Measurements from ENCODE around the gene PSG2.
"Not testable (repeated sequence)": the region's sequence is repeated elsewhere in the genome, so short reads cannot be mapped to it uniquely, and the experiment has no call there.

The PSG2 gene

DNA sequence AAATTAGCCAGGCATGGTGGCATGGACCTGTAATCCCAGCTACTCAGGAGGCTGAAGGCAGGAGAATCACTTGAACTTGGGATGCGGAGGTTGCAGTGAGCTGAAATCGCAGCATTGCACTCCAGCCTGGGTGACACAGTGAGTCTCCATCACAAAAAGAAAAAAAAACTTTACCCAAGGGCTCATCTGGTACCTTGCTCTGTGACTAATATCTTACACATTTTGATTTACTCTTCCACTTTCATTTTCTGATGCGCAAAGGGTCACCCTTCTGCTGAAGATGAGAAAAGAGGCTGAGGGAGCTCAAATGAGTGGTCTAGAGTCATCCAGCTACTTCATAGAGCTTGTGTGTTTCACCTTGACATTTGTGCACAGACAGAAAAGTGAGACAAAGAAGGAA, 34.5 kb downstream of the PSG2 start:
- WGBS, 2 donors (ENCODE audit: extremely low coverage in 2 of 2, insufficient read length in 2 of 2, insufficient replicate concordance in 1 of 2): no CpG with 5 or more reads among the region's 3 CpGs
- H2BK12ac ChIP-seq (ENCODE audit: low read length); H4K91ac ChIP-seq (ENCODE audit: low read depth, low read length, poor library complexity); H3K9me3 ChIP-seq (replicated peaks in 1 of 2; ENCODE audit: control insufficient read depth in 2 of 2, insufficient read depth in 1 of 2, low read depth in 1 of 2, low read length in 2 of 2); H2BK5ac ChIP-seq (ENCODE audit: low read length); H3K36me3 ChIP-seq (replicated peaks in 1 of 2; ENCODE audit: control insufficient read depth in 2 of 2, insufficient read depth in 2 of 2, low read length in 2 of 2); H3K27ac ChIP-seq (replicated peaks; ENCODE audit: low read length); H3K79me1 ChIP-seq (ENCODE audit: low read depth, low read length); H2AFZ ChIP-seq (ENCODE audit: low read length); H3K27me3 ChIP-seq (ENCODE audit: control insufficient read depth in 3 of 3, insufficient read depth in 3 of 3, low read depth in 1 of 3, low read length in 3 of 3); H3K23ac ChIP-seq (ENCODE audit: low read depth, low read length, poor library complexity); H3K4me3 ChIP-seq (ENCODE audit: low read length in 2 of 2); H3K9ac ChIP-seq (ENCODE audit: low read depth, low read length, poor library complexity); H2AK5ac ChIP-seq (ENCODE audit: low read depth, low read length); DNase-seq (ENCODE audit: low spot score); H3K4me2 ChIP-seq (ENCODE audit: insufficient read depth, low read length, poor library complexity, severe bottlenecking); H2BK15ac ChIP-seq (ENCODE audit: low read length); H4K8ac ChIP-seq (ENCODE audit: low read depth, low read length); H3K14ac ChIP-seq (ENCODE audit: low read length); H3K4me1 ChIP-seq (ENCODE audit: control insufficient read depth in 2 of 2, insufficient read depth in 1 of 2, low read depth in 1 of 2, low read length in 2 of 2); H3K18ac ChIP-seq (ENCODE audit: low read length); H3K4ac ChIP-seq (ENCODE audit: low read length); H2BK120ac ChIP-seq (ENCODE audit: low read depth, low read length): not testable (repeated sequence)

DNA sequence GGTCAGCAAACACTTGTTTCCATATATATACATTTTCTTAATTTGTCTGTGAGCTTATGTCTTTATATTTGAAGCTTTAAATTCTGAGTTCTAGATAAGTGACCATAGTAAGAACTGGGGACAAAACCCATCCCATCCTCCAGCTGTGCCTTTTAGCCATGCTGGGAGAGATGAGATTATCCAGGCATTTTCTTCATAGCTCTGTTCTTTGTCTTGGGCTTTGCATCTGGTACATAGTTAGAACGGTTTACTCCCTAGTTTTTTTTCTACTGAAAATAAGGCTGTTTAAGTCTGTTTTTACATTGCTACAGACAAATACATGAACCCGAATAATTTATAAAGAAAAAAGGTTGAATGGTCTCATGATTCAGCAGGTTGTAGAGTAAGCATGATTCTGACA, 35.9 kb downstream of the PSG2 start:
- H2AFZ ChIP-seq (ENCODE audit: low read length); H3K4me2 ChIP-seq (ENCODE audit: insufficient read depth, low read length, poor library complexity, severe bottlenecking); H3K27ac ChIP-seq (replicated peaks; ENCODE audit: low read length); H2BK15ac ChIP-seq (ENCODE audit: low read length); H3K23ac ChIP-seq (ENCODE audit: low read depth, low read length, poor library complexity); H3K4me1 ChIP-seq (ENCODE audit: control insufficient read depth in 2 of 2, insufficient read depth in 1 of 2, low read depth in 1 of 2, low read length in 2 of 2); H4K91ac ChIP-seq (ENCODE audit: low read depth, low read length, poor library complexity); H3K36me3 ChIP-seq (replicated peaks in 1 of 2; ENCODE audit: control insufficient read depth in 2 of 2, insufficient read depth in 2 of 2, low read length in 2 of 2); H4K8ac ChIP-seq (ENCODE audit: low read depth, low read length); H2BK12ac ChIP-seq (ENCODE audit: low read length); H3K9ac ChIP-seq (ENCODE audit: low read depth, low read length, poor library complexity); H3K79me1 ChIP-seq (ENCODE audit: low read depth, low read length); H2BK5ac ChIP-seq (ENCODE audit: low read length); DNase-seq (ENCODE audit: low spot score); H3K4me3 ChIP-seq (ENCODE audit: low read length in 2 of 2); H3K18ac ChIP-seq (ENCODE audit: low read length); H2BK120ac ChIP-seq (ENCODE audit: low read depth, low read length); H3K27me3 ChIP-seq (ENCODE audit: control insufficient read depth in 3 of 3, insufficient read depth in 3 of 3, low read depth in 1 of 3, low read length in 3 of 3); H3K14ac ChIP-seq (ENCODE audit: low read length); H2AK5ac ChIP-seq (ENCODE audit: low read depth, low read length); H3K9me3 ChIP-seq (replicated peaks in 1 of 2; ENCODE audit: control insufficient read depth in 2 of 2, insufficient read depth in 1 of 2, low read depth in 1 of 2, low read length in 2 of 2); H3K4ac ChIP-seq (ENCODE audit: low read length): not testable (repeated sequence)
- no CpG with 5 or more reads among the region's 2 CpGs for WGBS, 2 donors (ENCODE audit: extremely low coverage in 2 of 2, insufficient read length in 2 of 2, insufficient replicate concordance in 1 of 2)

GRCh38 chr19:43043492-43044180, 38.9 kb downstream of the PSG2 start:
- not testable (repeated sequence) for H3K4me2 ChIP-seq (ENCODE audit: insufficient read depth, low read length, poor library complexity, severe bottlenecking); H3K9me3 ChIP-seq (replicated peaks in 1 of 2; ENCODE audit: control insufficient read depth in 2 of 2, insufficient read depth in 1 of 2, low read depth in 1 of 2, low read length in 2 of 2); H3K23ac ChIP-seq (ENCODE audit: low read depth, low read length, poor library complexity); H2AK5ac ChIP-seq (ENCODE audit: low read depth, low read length); H3K79me1 ChIP-seq (ENCODE audit: low read depth, low read length); H4K8ac ChIP-seq (ENCODE audit: low read depth, low read length); H3K4me3 ChIP-seq (ENCODE audit: low read length in 2 of 2); H3K36me3 ChIP-seq (replicated peaks in 1 of 2; ENCODE audit: control insufficient read depth in 2 of 2, insufficient read depth in 2 of 2, low read length in 2 of 2); H3K27me3 ChIP-seq (ENCODE audit: control insufficient read depth in 3 of 3, insufficient read depth in 3 of 3, low read depth in 1 of 3, low read length in 3 of 3); H2AFZ ChIP-seq (ENCODE audit: low read length); H3K18ac ChIP-seq (ENCODE audit: low read length); H2BK12ac ChIP-seq (ENCODE audit: low read length); H2BK120ac ChIP-seq (ENCODE audit: low read depth, low read length); DNase-seq (ENCODE audit: low spot score); H3K14ac ChIP-seq (ENCODE audit: low read length); H2BK5ac ChIP-seq (ENCODE audit: low read length); H2BK15ac ChIP-seq (ENCODE audit: low read length); H3K4me1 ChIP-seq (ENCODE audit: control insufficient read depth in 2 of 2, insufficient read depth in 1 of 2, low read depth in 1 of 2, low read length in 2 of 2); H4K91ac ChIP-seq (ENCODE audit: low read depth, low read length, poor library complexity); H3K27ac ChIP-seq (replicated peaks; ENCODE audit: low read length); H3K9ac ChIP-seq (ENCODE audit: low read depth, low read length, poor library complexity); H3K4ac ChIP-seq (ENCODE audit: low read length)
- WGBS, 2 donors (ENCODE audit: extremely low coverage in 2 of 2, insufficient read length in 2 of 2, insufficient replicate concordance in 1 of 2): no CpG with 5 or more reads among the region's 1 CpG

GRCh38 chr19:43031645-43032044, 50.9 kb downstream of the PSG2 start:
- H2BK15ac ChIP-seq (ENCODE audit: low read length); H4K8ac ChIP-seq (ENCODE audit: low read depth, low read length); H3K23ac ChIP-seq (ENCODE audit: low read depth, low read length, poor library complexity); H3K4me3 ChIP-seq (ENCODE audit: low read length in 2 of 2); H3K18ac ChIP-seq (ENCODE audit: low read length); H3K4me1 ChIP-seq (ENCODE audit: control insufficient read depth in 2 of 2, insufficient read depth in 1 of 2, low read depth in 1 of 2, low read length in 2 of 2); H2BK120ac ChIP-seq (ENCODE audit: low read depth, low read length); H3K27me3 ChIP-seq (ENCODE audit: control insufficient read depth in 3 of 3, insufficient read depth in 3 of 3, low read depth in 1 of 3, low read length in 3 of 3); H2BK12ac ChIP-seq (ENCODE audit: low read length); H3K79me1 ChIP-seq (ENCODE audit: low read depth, low read length); H2AK5ac ChIP-seq (ENCODE audit: low read depth, low read length); H3K27ac ChIP-seq (replicated peaks; ENCODE audit: low read length); H3K36me3 ChIP-seq (replicated peaks in 1 of 2; ENCODE audit: control insufficient read depth in 2 of 2, insufficient read depth in 2 of 2, low read length in 2 of 2); H4K91ac ChIP-seq (ENCODE audit: low read depth, low read length, poor library complexity); H2BK5ac ChIP-seq (ENCODE audit: low read length); H3K14ac ChIP-seq (ENCODE audit: low read length); H2AFZ ChIP-seq (ENCODE audit: low read length); H3K4ac ChIP-seq (ENCODE audit: low read length); DNase-seq (ENCODE audit: low spot score); H3K9me3 ChIP-seq (replicated peaks in 1 of 2; ENCODE audit: control insufficient read depth in 2 of 2, insufficient read depth in 1 of 2, low read depth in 1 of 2, low read length in 2 of 2); H3K9ac ChIP-seq (ENCODE audit: low read depth, low read length, poor library complexity); H3K4me2 ChIP-seq (ENCODE audit: insufficient read depth, low read length, poor library complexity, severe bottlenecking): not testable (repeated sequence)
- no CpG with 5 or more reads among the region's 2 CpGs for WGBS, 2 donors (ENCODE audit: extremely low coverage in 2 of 2, insufficient read length in 2 of 2, insufficient replicate concordance in 1 of 2)
